Thyroid gland (tissue), 4 donors: ENCODE results near the gene SLC17A7. TPM values are rescaled to one million over a fixed set of nuclear protein-coding genes. Genes with fewer than 3 reads are reported as not detected.
"Not testable (repeated sequence)": the region's sequence is repeated elsewhere in the genome, so short reads cannot be mapped to it uniquely, and the experiment has no call there.

Experiments
- DNase-seq, 2 donors: peaks; one replicate each; pipeline ENCODE4 v3.0.0-alpha.2; 2019
- H3K27ac ChIP-seq, 3 donors: fragments of 200-600 bp; sonication (generic); 1 replicate in 2 of 3; 2 replicates in 1 of 3; pipeline ENCODE4 v1.5.1; 2016 to 2019; ENCODE audit warnings: mild to moderate bottlenecking in 1 of 3, moderate library complexity in 1 of 3
- H3K27me3 ChIP-seq: fragments of 200-600 bp; sonication (generic); one replicate; pipeline ENCODE4 v1.5.1; 2019
- H3K36me3 ChIP-seq, 2 donors: fragments of 200-600 bp; sonication (generic); one replicate each; pipeline ENCODE4 v1.5.1; 2016 to 2019
- H3K4me1 ChIP-seq, 2 donors: fragments of 200-600 bp; sonication (generic); one replicate each; pipeline ENCODE4 v1.5.1; 2017 to 2019
- H3K4me3 ChIP-seq, 3 donors: fragments of 200-600 bp; sonication (generic); replicated peaks in 1 of 3; 1 replicate in 2 of 3; 2 replicates in 1 of 3; pipeline ENCODE4 v1.5.1; 2016; ENCODE audit warnings: mild to moderate bottlenecking in 1 of 3
- H3K9me3 ChIP-seq: fragments of 200-600 bp; sonication (generic); one replicate; pipeline ENCODE4 v1.5.1; 2017
- CTCF ChIP-seq, 6 experiments: fragments of 200-600 bp in 3 of 6; fragments of 450-650 bp in 3 of 6; sonication (generic) in 3 of 6; IDR thresholded peaks; one replicate each; pipeline ENCODE4 v1.5.1; 2016 to 2019; ENCODE audit warnings: antibody characterized with exemption in 6 of 6, mild to moderate bottlenecking in 2 of 6, inconsistent platforms in 1 of 6, moderate library complexity in 1 of 6
- POLR2A ChIP-seq, 2 donors: fragments of 450-650 bp; IDR thresholded peaks; one replicate each; pipeline ENCODE4 v1.6.1; 2017; ENCODE audit warnings: antibody characterized with exemption in 2 of 2, mild to moderate bottlenecking in 2 of 2, moderate library complexity in 1 of 2
- WGBS, 2 donors: methylation state at CpG; one replicate each; pipeline ENCODE4 v1.1.5; 2017; 5-methylcytosine and 5-hydroxymethylcytosine counted together
- intact Hi-C: fragments of 100-400 bp; cut with DNase I; formaldehyde crosslinking; loops from one replicate; pipeline ENCODE4 v1.15.1; 2023
- total RNA-seq, 4 donors: library from RNA; depleted of rRNA; stranded (reverse); fragments of >200 nt; gene quantifications; one replicate each; pipeline ENCODE4 v1.2.3, GENCODE V29; 2016

Gene SLC17A7
- total RNA-seq, 4 donors from 2014 or later: 0.73 to 1.5 (median 1.3) TPM

GRCh38 chr19:49474542-49474924, 33.2 kb upstream of the SLC17A7 start:
- H3K36me3 ChIP-seq: no peaks in the 10 kb centered on the region
- H3K4me1 ChIP-seq: peaks cover 4 to 5% of the 10 kb centered on the region in 2 donors
- no peaks in the 10 kb centered on the region for H3K9me3 ChIP-seq
- intact Hi-C loops: no loop called here
- no peak for DNase-seq
- H3K4me3 ChIP-seq: peak overlapping the region in 2 of 3 donors; percentile 62 to 86
- no peaks in the 10 kb centered on the region for H3K27me3 ChIP-seq
- TF ChIP-seq CTCF (IDR thresholded peaks at IDR 0.05) (no peak), POLR2A (IDR thresholded peaks at IDR 0.05) (no peak)
- 4 to 15% methylated on average over 11 of the region's 11 CpGs for WGBS, 2 donors
- H3K27ac ChIP-seq: peak overlapping the region; percentile 69 to 90 (median 73)

- 2 to 3% methylated on average over 11 to 20 of the region's 33 CpGs for WGBS, 2 donors
- peaks cover 4 to 5% of the 10 kb centered on the region in 2 donors for H3K4me1 ChIP-seq
- no peaks in the 10 kb centered on the region for H3K9me3 ChIP-seq
- peak within 1 kb of the TSS in 2 of 3 donors; percentile 62 to 86 for H3K4me3 ChIP-seq
- DNase-seq: peak; percentile 68 to 71
- intact Hi-C loops: no loop called here
- H3K27ac ChIP-seq: peak within 1 kb of the TSS; percentile 69 to 90 (median 73)
- TF ChIP-seq POLR2A (IDR thresholded peaks at IDR 0.05) (peak in 1 of 2 donors; percentile 25), CTCF (IDR thresholded peaks at IDR 0.05) (peak; percentile 74 to 99 (median 96))
- no peaks in the 10 kb centered on the region for H3K27me3 ChIP-seq
- H3K36me3 ChIP-seq: no peaks in the 10 kb centered on the region
These were observed 32.7 kb upstream of the SLC17A7 start, which contains the start of gene FLT3LG for GRCh38 chr19:49473868-49474541. Gene FLT3LG (plus strand): TSS chr19:49474215. CDS start chr19:49474640, 425 bp downstream.

GRCh38 chr19:49473501-49473867, 32.2 kb upstream of the SLC17A7 start:
- H3K4me1 ChIP-seq, H3K9me3 ChIP-seq, DNase-seq, H3K27me3 ChIP-seq, H3K36me3 ChIP-seq, intact Hi-C loops: not testable (repeated sequence)
- WGBS, 2 donors: 69 to 77% methylated on average over 6 to 9 of the region's 9 CpGs
- H3K27ac ChIP-seq: peak overlapping the region in 2 of 3 donors; percentile 69 to 90
- peak overlapping the region in 1 of 3 donors; percentile 62 for H3K4me3 ChIP-seq

GRCh38 chr19:49472936-49473335, 31.6 kb upstream of the SLC17A7 start:
- Histone ChIP-seq H3K9me3 (no peaks in the 10 kb centered on the region), H3K4me1 (peaks cover 4 to 8% of the 10 kb centered on the region in 2 donors), H3K4me3 (no peak overlapping the region), H3K27ac (no peak overlapping the region), H3K27me3 (no peaks in the 10 kb centered on the region), H3K36me3 (no peaks in the 10 kb centered on the region)
- 85 to 87% methylated on average over 9 of the region's 9 CpGs for WGBS, 2 donors
- TF ChIP-seq CTCF (IDR thresholded peaks at IDR 0.05) (no peak), POLR2A (IDR thresholded peaks at IDR 0.05) (no peak)
- intact Hi-C loops: no loop called here
- DNase-seq: no peak

GRCh38 chr19:49470615-49470978, 29.3 kb upstream of the SLC17A7 start:
- Histone ChIP-seq H3K4me3 (no peak overlapping the region), H3K27ac (no peak overlapping the region), H3K27me3 (no peaks in the 10 kb centered on the region), H3K9me3 (no peaks in the 10 kb centered on the region), H3K4me1 (peaks cover 4 to 8% of the 10 kb centered on the region in 2 donors), H3K36me3 (peaks cover 0 to 3% of the 10 kb centered on the region in 2 donors)
- intact Hi-C loops: no loop called here
- WGBS, 2 donors: 70 to 77% methylated on average over 8 of the region's 8 CpGs
- DNase-seq: no peak
- TF ChIP-seq POLR2A (IDR thresholded peaks at IDR 0.05): no peak
- TF ChIP-seq CTCF (IDR thresholded peaks at IDR 0.05): no peak
